ENCODE results near the gene L2HGDH. TPM values are rescaled to one million over a fixed set of nuclear protein-coding genes. Genes with fewer than 3 reads are reported as not detected.

L2HGDH gene
- total RNA-seq, 1 donor from 2014 or later: 13.1 TPM

DNA sequence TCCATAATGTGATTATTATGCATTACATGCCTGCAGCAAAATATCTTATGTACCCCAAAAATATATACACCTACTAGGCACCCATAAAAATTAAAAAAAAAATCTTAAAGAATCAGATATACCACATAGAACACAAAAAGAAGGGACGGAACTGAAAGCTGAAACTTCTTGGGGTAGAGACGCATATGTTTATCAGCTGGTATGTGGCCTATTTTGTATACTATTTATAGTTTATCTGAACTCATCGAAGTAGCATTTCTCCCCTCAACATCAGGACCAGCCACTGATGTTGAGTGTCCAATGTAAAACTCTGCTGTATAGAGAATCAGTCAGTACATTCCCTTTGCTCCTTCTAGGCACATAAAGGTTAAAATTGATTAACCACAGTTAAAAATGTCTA, 57.8 kb downstream of the L2HGDH start:
- DNase-seq (ENCODE audit: low spot score, unreplicated experiment): no peak
- TF ChIP-seq, protein P1, sequence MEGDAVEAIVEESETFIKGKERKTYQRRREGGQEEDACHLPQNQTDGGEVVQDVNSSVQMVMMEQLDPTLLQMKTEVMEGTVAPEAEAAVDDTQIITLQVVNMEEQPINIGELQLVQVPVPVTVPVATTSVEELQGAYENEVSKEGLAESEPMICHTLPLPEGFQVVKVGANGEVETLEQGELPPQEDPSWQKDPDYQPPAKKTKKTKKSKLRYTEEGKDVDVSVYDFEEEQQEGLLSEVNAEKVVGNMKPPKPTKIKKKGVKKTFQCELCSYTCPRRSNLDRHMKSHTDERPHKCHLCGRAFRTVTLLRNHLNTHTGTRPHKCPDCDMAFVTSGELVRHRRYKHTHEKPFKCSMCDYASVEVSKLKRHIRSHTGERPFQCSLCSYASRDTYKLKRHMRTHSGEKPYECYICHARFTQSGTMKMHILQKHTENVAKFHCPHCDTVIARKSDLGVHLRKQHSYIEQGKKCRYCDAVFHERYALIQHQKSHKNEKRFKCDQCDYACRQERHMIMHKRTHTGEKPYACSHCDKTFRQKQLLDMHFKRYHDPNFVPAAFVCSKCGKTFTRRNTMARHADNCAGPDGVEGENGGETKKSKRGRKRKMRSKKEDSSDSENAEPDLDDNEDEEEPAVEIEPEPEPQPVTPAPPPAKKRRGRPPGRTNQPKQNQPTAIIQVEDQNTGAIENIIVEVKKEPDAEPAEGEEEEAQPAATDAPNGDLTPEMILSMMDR (IDR thresholded peaks at IDR 0.05; ENCODE audit: unreplicated experiment): no peak
- Mint-ChIP-seq H3K4me1 (ENCODE audit: low read depth) (no peaks in the 10 kb centered on the region), H3K4me3 (ENCODE audit: low read depth) (no peak overlapping the region), H3K36me3 (ENCODE audit: insufficient read depth) (peaks cover 18% of the 10 kb centered on the region), H3K9me3 (ENCODE audit: low read depth) (peaks cover 10% of the 10 kb centered on the region), H3K27me3 (no peaks in the 10 kb centered on the region), H3K27ac (no peak overlapping the region)

DNA sequence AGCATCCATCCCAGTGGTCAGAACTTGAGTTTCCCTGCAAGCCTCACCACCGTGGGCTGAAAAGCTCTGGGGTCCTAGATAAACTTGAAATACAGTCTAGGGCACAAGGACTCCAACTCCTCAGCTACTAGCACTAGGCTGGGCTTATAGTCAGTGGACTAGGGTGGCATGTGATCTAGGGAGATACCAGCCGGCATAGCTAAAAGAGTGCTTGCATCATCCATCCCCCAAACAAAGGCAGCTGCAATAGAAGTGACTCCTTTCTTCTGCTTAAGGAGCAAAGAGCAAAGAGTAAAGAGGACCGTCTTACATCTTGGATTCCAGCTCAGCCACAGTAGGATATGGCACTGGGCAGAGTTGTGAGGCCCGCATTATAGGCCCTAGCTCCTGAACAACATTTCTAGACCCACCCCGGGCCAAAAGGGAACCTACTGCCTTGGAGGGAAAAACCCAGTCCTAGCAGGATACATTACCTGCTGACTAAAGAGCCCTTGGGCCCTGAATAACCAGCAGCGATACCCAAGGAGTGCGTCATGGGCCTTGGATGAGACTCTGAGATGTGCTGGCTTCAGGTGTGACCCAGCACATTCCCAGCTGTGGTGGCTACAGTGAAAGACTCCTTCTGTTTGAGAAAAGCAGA, 62.8 kb downstream of the L2HGDH start:
- Mint-ChIP-seq H3K4me1 (ENCODE audit: low read depth) (no peaks in the 10 kb centered on the region), H3K27me3 (no peaks in the 10 kb centered on the region), H3K9me3 (ENCODE audit: low read depth) (peaks cover 10% of the 10 kb centered on the region), H3K4me3 (ENCODE audit: low read depth) (no peak overlapping the region), H3K36me3 (ENCODE audit: insufficient read depth) (peaks cover 23% of the 10 kb centered on the region), H3K27ac (no peak overlapping the region)
- TF ChIP-seq, protein P1 (IDR thresholded peaks at IDR 0.05; ENCODE audit: unreplicated experiment): no peak
- DNase-seq (ENCODE audit: low spot score, unreplicated experiment): no peak

DNA sequence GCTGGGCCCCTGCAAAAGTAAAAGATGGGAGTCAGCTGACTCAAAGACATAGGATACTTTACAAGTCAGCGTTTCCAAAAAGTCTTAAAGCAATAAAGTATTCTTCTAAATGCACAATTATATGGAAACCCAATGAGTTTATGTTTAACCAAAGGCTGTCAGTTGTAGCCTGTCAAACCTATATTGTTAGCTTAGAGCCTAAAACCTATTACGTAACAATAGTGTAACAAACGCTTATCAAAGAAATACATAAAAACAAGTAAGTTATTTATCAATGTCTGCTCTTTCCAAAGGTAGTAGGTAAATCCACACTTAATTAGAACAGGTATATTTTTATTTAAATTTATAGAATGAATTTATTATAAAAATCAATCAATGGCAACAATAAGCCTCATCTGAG, 64.8 kb downstream of the L2HGDH start:
- TF ChIP-seq, protein P1 (IDR thresholded peaks at IDR 0.05; ENCODE audit: unreplicated experiment): no peak
- Mint-ChIP-seq H3K4me1 (ENCODE audit: low read depth) (no peaks in the 10 kb centered on the region), H3K27ac (no peak overlapping the region), H3K36me3 (ENCODE audit: insufficient read depth) (peaks cover 9% of the 10 kb centered on the region), H3K4me3 (ENCODE audit: low read depth) (no peak overlapping the region), H3K27me3 (no peaks in the 10 kb centered on the region), H3K9me3 (ENCODE audit: low read depth) (peaks cover under 1% of the 10 kb centered on the region)
- no peak for DNase-seq (ENCODE audit: low spot score, unreplicated experiment)

DNA sequence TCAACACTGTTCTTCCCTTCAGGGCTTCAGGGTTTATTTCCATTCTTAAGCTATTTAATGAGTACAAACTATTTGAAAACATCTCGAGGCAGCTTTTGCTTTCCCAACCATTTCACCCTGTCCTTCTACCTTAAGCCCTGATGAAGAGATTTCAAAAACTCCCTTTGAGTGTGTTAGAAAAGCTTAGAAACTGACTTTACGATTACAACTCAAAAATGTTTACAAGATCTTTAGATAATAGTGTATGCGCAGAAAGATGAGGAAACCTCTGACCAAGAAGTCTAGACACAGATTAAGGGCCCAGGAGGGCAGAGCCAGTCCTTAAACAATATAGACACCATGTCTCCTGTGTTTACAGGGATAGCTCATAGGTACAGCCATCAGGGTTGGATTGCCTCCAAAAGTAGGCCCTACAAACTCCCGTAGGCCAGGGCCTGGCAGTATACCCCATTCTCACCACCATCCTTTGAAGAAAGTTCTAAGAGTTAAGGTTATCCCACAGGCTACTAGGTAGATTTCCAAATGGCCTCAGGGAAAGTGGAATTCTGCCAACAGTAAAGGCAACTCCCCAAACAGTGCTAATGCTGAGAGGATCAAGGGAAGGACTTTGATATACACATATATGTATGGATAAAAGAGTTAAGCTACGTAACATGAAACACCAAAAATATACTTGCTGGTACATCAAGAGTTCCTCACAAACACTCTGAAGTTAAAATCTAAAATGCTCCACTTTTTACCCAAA, 69.3 kb downstream of the L2HGDH start:
- Mint-ChIP-seq H3K27ac (no peak overlapping the region), H3K4me1 (ENCODE audit: low read depth) (no peaks in the 10 kb centered on the region), H3K4me3 (ENCODE audit: low read depth) (no peak overlapping the region), H3K27me3 (no peaks in the 10 kb centered on the region), H3K9me3 (ENCODE audit: low read depth) (no peaks in the 10 kb centered on the region), H3K36me3 (ENCODE audit: insufficient read depth) (peaks cover 5% of the 10 kb centered on the region)
- TF ChIP-seq, protein P1 (IDR thresholded peaks at IDR 0.05; ENCODE audit: unreplicated experiment): no peak
- DNase-seq (ENCODE audit: low spot score, unreplicated experiment): no peak

- no peak overlapping the region for H3K27ac Mint-ChIP-seq
- no peaks in the 10 kb centered on the region for H3K9me3 Mint-ChIP-seq (ENCODE audit: low read depth)
- DNase-seq (ENCODE audit: low spot score, unreplicated experiment): no peak
- no peak overlapping the region for H3K4me3 Mint-ChIP-seq (ENCODE audit: low read depth)
- H3K27me3 Mint-ChIP-seq: no peaks in the 10 kb centered on the region
- TF ChIP-seq, protein P1 (IDR thresholded peaks at IDR 0.05; ENCODE audit: unreplicated experiment): no peak
- peaks cover 5% of the 10 kb centered on the region for H3K36me3 Mint-ChIP-seq (ENCODE audit: insufficient read depth)
- peaks cover 1% of the 10 kb centered on the region for H3K4me1 Mint-ChIP-seq (ENCODE audit: low read depth)
Observed at GRCh38 chr14:50242096-50242495, 69.9 kb downstream of the L2HGDH start.

Measured in progenitor cell of endocrine pancreas (in vitro differentiated cells).